GM21367 (cell line): ENCODE measurements around the gene SCRG1.
A peak's percentile ranks its signal among the peaks of the same experiment; 100 is the strongest.

ENCODE experiments used
- ATAC-seq: cut with Tn5 transposase; IDR thresholded peaks from one replicate; pipeline ENCODE4 v1.9.1; 2021; ENCODE audit not compliant: unreplicated experiment

Gene SCRG1

DNA sequence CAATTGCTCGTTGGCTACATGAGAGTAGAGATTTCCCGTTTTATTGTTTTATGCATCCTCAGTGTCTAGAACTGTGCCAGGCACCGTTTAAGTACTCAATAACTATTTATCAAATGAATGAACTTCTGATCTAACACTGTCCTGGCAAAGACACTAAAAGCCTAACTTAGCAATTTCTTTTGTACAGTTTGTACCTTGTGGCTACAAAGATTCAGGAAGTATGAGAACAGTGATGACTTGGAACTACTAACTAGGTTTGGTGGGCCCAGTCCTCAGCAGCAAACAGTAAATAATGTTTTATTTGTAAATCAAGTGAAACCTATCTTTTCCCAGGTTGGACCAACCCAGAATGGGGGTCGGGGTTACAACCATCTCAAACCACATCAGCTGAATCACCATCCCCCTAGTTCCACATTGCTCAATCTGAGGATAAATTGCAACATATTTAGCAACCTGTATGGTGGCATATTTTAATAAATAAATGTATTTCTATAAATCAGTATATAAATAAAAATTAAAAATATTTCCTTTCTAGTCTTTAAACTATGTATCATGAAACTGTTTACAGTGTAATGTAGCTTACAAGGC, 12.3 kb upstream of the SCRG1 start:
- no peak for ATAC-seq

- no peak for ATAC-seq
Observed at GRCh38 chr4:173410079-173410478, 11.2 kb upstream of the SCRG1 start.

DNA sequence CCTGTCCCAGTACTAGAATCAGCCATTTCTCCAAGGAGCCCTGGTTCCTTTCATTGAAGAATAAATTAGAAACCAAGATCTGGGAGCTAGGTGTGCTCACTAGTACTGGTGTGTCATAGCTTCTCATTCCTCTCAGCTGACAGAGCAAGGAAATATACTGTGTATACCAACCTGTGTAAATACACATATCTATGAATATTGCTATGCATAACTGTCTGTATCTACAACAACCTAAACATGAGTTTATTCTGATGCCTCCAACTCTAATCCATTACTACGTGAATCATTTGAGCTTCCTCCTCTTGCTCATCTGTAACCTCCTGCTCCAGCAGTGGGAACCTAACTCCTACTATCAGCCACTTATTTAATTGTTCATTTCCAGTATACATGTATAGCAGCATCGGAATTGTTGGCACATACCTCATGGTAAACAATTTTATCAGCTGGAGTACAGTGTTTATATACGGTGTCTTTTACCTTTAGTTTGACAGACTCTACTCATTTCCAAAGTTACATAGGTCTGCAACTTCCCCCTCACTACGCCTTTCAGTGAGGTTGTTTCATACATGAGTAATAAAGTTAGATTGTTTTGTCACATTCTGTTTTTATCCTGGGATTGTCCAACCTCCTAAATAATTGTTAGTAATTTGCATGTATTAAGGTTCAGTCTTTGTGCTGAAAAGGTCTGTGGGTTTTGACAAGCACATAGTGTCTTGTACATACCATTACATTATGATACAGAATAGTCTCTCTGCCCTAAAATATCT, 7.1 kb upstream of the SCRG1 start:
- no peak for ATAC-seq

DNA sequence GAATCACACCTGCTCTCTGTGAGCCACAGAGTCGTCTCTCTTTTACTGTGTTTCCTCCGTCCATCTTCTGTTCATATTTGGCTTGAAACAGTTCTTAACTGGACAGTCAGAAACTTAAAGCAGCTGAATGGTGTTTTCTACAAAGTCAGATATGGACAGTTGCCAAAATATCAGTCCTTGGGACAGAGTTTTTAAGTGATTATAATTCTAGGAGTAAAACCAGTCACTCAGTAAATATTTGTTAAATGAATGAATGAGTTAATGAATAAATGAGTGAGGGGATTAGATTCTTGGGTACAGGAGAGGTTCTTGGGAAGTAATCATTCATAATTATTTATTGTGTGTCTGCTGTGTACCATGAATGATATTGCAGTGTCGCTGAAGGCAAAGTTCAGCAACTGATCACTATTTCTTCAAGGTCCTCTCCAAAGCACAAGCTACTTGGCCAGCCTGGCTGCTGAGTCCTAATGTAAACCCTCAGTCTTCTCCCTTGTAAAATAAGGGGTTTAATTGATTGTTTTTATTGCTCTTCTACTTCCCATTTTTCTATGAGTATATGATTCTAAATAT, 5.5 kb upstream of the SCRG1 start:
- no peak for ATAC-seq

DNA sequence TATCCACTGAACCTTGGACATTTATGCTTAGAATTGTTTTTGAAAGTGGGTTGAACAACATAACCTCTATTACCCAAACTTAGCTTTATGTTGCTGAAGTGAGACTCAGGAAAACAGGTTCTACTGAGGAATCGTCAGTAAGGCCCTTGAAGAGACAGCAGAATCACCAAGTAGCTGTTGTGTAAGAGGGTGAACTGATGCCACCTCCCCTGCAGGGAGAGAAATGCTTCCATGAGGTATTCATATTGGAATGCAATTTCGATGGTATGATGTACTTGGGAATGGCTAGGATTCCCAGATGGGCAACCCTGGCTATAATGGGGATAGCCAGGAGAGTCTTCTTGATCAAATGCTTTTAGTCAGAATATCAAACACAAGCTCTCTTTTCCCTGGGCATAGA, 4.1 kb upstream of the SCRG1 start:
- ATAC-seq = no peak

DNA sequence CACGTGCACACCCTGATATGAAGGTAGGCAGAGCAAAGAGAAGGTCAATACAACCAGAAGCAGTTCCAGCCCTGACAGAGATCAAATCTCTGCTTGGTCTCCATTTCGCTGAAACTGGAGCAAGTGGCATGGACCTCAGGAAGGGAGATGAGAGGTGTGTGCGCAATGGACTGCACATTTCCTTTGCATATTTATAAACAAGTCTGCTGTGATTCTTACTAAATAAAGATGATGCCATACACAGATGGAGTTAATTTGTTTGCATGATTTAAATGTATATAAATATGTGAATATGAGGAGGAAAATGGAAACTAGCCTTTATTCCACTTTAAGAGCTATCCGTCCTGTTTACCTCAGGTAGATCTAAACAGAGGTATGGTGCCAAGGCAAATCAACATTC, 2.1 kb upstream of the SCRG1 start:
- ATAC-seq = no peak

DNA sequence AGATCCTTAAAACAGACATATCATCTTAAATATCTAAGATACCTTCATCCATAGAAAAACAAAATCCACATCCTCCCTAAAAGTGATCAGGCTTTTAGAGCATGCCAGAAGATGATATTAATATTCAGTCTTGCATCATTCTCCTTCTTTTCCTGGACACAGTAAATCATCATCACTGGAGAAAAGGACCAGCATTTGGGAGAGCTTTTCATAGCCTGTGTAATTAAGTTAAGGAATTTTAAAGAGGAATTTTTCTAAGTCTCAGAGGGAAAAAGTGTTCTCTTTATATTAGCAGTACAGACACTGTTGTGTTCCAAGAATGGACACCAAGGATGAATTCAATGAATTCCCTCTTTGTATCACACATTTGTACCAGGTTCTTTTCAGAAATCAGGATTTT, 696 bp downstream of the SCRG1 start:
- ATAC-seq = no peak

- ATAC-seq = no peak
Observed at GRCh38 chr4:173397604-173398003, 1.3 kb downstream of the SCRG1 start.

- no peak for ATAC-seq
Observed at GRCh38 chr4:173391701-173392100, 7.2 kb downstream of the SCRG1 start.

- ATAC-seq = no peak
Observed at GRCh38 chr4:173386751-173387150, 12.2 kb downstream of the SCRG1 start.

- ATAC-seq = no peak
Observed at GRCh38 chr4:173382349-173382748, 16.6 kb downstream of the SCRG1 start.

DNA sequence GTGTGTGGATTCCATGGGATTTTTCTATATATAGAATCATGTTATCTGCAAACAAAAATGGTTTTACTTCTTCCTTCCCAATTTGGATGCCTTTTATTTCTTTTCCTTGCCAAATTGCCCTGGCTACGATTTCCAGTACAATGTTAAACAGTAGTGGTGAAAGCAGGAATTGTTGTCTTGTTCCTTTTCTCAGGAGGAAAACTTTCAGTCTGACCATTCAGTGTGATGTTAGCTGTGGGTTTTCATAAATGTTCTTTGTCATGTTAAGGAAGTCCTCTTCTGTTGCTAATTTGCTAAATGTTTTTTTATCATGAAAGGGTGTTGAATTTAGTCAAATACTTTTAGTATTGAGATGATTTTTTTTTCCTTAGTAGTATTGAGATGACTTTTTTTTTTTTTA, 17.3 kb downstream of the SCRG1 start:
- no peak for ATAC-seq

DNA sequence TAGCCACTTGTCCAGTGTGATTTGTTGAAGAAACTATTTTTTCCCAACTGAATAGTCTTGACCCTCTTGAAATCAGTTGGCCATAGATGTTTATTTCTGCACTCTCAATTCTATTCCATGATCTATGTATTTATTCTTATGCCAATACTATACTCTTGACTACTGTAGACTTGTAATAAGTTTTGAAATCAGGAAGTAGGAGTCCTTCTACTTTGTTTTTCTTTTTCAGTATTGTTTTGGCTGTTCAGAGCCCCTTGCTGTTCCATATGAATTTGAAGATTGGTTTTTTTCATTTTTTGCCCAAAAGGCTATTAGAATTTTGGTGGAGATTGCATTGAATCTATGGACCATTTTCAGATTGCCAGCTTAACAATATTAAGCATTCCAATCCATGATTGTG, 17.9 kb downstream of the SCRG1 start:
- peak; percentile 56 for ATAC-seq

DNA sequence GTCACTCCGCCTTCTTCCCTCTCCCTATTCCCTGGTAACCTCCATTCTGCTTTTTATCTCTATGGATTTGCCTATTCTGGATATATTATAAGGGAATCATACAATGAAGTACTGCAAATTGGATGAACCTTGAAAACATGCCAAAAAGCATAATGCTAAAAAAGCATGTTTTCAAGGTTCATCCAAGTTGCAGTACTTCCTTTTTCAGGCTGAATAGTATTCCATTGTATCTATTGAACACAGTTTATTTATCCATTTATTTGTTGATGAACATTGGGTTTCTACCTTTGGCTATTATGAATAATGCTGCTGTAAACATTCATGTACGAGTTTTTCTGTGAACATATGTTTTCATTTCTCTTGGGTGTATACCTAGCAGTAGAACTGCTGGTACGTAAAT, 19.0 kb downstream of the SCRG1 start:
- no peak for ATAC-seq

GRCh38 chr4:173374588-173374987, 24.3 kb downstream of the SCRG1 start:
- no peak for ATAC-seq

DNA sequence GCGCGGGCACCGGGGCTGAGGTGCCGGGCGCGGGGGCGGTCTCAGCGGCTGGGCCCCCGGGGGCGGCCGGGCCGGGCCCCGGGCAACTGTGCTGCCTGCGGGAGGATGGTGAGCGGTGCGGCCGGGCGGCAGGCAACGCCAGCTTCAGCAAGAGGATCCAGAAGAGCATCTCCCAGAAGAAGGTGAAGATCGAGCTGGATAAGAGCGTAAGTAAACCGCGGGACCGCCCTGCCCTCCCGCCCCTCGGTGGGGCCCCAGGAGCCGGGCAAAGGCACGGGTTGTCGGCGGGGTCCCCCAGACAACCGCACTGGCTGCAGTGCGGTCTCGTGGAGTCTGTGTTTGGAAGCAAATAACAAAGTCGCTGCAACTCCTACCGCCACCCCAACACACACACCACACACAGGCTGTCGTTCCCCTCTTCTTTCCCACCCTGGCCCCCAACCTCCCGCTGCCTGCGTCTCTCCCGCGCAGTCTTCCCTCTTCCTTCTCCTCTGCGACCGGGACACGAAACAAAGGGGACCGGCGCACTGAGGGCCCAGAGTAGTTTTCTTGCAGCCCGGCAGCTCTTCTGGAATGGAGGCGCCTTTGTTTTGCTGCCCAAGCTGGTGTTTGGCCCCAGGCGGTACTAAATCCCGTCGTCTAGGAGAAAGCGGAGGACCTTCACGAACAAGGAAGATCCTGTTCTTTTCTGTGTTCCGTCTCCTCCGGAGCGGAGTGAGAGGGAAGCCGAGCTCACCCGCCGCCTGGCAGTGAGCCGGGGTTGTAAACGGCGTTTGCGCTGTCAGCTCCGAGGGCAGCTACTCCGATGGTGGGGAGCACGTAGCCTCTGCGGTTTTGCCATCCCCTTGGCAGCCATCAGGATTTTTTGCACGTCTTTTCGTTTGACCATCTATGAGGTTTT, 27.4 kb downstream of the SCRG1 start:
- peak; percentile 12 for ATAC-seq

DNA sequence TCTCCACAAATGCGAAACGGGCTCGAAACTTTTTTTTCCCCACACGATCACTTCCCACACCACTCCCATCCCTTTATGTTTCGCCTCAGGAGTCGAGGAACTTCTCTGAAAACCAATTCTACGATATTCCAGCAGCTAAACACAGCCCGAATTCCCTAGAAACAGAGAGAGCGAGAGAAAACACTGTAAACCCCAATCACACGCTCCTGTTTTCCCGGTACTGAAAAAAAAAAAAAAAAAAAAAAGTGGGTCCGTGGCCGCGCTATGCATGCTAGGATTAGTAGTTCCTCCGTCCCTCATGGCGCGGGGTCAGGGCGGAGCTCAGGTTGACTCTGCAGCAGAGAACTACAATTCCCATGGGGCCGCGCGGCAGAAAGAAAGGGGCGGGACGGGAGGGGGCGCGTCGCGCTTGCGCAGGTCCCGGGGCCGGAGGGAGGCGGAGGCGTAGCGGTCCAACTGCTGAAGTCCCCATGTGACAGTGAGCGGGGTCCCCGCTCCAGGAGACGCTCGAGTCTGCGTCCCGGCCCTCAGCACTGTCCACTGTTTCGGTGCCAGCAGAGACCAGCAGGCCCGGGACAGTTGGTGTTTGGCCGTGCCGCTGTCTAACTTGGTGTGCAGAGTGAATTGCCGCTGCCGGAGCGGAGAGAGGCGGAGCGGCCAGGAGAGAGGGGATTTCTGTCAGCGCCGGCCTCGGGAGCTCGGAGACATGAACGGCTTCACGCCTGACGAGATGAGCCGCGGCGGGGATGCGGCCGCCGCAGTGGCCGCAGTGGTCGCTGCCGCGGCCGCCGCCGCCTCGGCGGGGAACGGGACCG, 28.2 kb downstream of the SCRG1 start, which contains the start of gene SAP30:
Gene SAP30, plus strand, starts transcription at position 478 of the 815 bp plus-strand sequence. Its CDS starts 229 bp downstream, at position 707.
- peak; percentile 67 for ATAC-seq

GRCh38 chr4:173370130-173370476, 28.8 kb downstream of the SCRG1 start:
- ATAC-seq = peak; percentile 1

GRCh38 chr4:173367946-173368345, 31.0 kb downstream of the SCRG1 start:
- no peak for ATAC-seq

DNA sequence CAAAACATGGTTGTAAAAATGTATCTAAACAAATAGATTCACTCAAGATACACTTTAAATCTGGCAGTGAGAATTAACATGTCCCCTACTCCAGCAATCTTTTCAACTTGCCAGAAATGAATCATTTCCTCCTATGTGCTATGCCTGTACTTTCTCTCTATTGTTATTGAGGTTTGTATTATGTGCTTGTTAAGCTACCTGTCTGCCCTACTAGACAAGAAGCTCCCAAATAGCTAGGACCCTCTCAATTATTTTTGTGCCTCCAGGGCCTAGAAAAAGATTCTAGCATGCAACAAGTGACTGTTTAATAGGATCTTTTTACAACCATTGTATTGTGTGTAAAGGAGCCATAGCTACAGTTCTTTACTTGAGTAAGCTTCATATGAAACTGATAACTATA, 31.6 kb downstream of the SCRG1 start:
- peak; percentile 23 for ATAC-seq
